ENCODE results near the gene EEF2.
"Not testable (repeated sequence)": the region's sequence is repeated elsewhere in the genome, so short reads cannot be mapped to it uniquely, and the experiment has no call there.

Gene EEF2

DNA sequence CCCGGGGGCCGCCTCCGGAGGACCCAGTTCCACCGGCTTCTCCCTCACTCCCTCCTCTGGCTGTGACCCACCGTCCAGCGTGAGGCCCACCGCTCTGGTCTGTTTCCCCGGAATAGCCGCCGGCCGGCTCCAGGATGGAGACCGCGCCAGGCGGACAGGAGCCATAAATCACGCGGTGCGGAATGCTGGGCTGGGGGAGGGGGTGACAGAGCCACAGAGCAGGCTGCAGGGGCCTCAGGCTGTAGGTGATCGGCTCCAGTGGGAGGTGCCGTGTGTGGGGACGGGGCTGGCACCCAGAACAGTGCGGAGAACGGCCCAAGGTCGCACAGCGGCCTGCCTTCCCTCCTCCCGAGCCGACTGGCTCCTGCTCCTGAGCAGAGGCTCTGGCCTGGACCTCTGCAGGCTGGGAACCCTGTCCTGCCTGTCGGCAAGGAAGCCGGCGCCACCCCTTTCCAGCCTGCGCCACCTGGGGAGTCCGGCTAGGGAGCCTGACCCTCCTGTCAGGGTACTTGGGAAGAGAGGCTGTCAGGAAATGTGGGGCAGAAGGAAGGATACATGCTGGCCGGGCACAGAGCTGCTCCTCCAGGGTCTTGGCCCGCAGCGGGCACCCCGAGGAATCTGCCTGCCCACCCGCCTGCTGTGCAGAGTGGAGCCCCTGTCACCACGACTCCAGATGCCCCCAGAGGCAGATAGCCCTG is 30.6 kb upstream of the EEF2 start:
- in situ Hi-C loops (cut with MboI; ENCODE audit: low sequenced_read_pairs) = no loop called here

DNA sequence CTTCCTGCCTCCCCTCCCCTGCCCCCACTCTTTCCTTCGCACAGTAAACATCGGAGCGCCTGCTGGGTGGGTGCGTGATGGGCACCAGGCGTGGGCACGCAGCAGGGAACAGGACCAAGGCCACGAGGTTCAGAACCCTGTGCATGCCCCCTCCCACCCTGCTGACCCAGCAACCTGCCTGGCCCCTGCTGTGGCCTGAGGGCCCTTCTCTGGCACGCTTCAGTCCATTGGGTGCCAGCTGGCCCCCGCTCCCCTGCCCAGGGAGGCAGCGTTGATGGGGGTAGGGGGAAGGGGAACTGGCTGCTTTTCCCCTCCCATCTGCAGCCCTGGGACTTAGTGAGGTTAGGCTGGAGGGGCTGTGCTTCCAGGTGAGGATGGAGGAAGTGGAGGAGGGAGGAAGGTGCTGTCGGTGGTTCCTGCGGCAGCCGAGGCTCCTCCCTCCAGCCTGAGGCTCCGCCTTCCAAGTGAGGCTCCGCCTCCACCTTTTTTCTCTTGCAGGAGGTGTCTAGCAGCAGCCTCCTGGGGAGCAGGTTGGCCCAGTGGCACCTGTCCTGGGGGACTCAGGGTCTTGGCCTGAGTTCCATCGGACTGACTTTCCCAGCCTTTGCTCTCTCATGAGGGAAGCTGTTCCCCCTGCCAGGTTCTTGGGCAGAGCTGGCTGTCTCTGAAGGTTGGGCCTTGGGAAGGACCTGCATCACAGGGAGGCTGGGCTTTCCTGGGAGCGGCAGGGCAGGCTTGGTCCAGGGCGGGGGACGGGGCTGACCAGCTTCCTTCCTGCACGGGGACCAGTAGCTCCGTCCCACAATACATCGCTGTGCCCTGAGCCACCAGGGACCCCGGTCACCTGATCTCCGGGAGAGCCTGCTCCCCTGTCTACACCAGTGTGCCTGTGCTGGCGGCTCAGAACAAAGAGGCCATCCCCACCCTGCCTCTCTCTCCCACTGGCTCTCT is 29.6 kb upstream of the EEF2 start:
- in situ Hi-C loops (cut with MboI; ENCODE audit: low sequenced_read_pairs) = no loop called here

DNA sequence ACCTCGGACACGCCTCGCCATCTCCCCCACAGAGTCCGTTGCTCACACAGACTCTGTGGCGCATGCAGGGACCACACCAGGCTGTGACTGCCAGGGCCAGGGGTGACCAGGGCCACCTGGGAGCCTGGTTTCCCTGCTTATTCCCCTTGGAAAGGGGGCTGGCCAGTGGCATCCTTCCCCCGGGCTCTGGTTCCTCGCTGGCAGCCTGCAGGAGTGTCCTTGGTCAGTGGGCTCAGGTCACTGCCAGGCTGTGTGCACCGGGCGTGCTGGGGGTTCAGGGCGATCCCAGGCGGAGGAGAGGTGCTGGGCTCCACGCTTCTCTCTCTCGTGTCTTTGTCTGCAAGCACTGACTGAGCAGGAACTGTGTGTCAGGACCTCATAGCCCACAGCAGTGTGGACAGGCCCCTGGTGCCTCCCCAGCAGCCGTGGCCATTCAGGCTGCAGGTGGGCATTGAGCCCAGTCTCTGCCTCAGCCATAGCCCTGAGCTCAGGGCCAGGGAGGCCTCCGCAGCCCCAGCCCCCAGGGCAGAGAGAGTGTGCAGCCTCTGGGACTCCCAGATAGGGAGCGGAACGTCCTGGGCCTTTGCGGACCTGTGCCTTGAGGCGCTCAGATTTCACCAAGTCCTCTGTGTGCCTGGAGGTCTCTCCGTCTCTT is 28.8 kb upstream of the EEF2 start:
- in situ Hi-C loops (cut with MboI; ENCODE audit: low sequenced_read_pairs) = no loop called here

DNA sequence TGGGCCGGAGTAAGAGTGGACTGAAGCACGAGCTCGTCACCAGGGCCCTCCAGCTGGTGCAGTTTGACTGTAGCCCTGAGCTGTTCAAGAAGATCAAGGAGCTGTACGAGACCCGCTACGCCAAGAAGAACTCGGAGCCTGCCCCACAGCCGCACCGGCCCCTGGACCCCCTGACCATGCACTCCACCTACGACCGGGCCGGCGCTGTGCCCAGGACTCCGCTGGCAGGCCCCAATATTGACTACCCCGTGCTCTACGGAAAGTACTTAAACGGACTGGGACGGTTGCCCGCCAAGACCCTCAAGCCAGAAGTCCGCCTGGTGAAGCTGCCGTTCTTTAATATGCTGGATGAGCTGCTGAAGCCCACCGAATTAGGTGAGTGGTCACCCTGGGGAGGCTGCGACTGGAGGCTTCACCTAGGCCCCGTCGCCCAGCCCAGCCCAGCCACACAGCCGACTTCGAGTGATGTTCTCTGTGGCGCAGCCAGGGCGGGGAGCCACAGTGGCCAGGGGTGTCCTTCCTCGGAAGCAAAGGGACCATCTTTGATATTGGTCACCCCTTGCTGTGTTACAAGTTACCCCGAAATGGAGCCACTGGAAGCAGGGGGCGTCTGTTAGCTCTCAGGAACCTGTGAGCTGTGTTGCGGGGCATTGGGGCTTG is 27.8 kb upstream of the EEF2 start:
- in situ Hi-C loops (cut with MboI; ENCODE audit: low sequenced_read_pairs) = no loop called here

DNA sequence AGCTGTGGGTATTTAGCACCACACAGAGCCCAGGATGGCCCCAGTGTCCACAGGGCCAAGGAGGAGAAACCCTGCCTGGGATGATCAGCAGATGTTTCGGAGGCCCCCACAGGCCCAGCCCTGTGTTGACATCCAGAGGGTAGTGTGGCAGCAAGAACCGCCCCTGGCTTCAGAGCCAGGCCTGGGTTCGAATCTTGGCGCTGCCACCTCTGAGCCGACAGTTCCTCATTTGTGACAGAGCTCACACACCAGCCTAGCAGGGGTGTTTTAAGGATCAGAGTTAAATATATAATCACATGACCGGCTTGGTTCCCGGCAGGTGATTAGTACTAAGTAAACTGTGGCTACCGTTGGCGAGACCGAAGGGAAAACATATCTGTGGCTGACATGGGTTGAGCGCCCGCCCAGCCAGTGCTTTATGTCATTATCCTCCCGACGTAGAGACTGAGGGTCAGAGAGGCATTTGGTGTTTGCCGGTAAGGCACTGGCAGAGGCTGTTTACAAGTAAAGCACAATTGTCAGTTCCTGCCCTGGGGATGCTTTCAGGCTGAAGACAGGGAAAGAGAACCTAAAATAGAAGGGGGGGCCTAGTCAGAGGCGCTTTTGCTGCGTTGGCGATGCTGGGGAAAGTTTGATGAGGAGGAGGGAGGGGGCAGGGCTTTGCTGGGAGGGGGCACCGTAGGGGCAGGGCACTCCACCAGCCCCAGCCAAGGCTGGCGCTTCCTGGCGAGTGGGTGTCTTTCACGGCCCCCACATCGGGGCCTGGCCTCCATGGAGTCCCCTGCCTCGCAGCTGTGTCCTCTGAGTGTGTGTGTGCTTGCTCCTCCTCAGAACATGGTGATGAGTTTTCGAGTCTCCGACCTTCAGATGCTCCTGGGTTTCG is 27.1 kb upstream of the EEF2 start:
- in situ Hi-C loops (cut with MboI; ENCODE audit: low sequenced_read_pairs) = no loop called here

DNA sequence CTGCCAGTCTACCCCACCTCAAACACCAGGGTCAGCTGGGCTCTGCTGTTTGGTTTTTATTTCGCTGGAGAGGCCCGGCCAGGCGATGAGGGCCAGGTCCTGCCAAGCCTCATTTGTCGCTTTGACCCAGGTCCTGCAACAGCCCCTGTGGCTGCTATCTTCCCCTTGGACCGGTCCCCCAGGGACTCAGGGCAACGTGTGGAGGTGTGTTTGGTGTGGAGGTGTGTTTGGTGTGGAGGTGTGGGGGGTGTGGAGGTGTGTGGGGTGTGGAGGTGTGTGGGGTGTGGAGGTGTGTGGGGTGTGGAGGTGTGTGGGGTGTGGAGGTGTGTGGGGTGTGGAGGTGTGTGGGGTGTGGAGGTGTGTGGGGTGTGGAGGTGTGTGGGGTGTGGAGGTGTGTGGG is 26.2 kb upstream of the EEF2 start:
- in situ Hi-C loops (cut with MboI; ENCODE audit: low sequenced_read_pairs) = not testable (repeated sequence)

DNA sequence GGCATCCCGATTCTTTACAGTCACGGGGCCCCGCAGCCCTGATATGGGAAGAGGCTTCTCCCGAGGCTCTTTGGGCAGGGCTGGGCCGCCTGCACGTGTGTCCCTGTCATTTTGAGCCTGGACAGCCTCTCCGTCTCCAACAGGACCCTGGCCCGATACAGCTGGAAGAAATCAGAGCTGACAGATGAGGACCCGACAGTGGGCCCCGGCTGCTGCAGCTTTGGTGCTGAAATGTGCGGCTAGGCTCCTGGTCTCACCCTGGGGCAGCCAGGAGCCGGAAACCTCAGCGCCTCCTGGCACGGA is 25.5 kb upstream of the EEF2 start:
- in situ Hi-C loops (cut with MboI; ENCODE audit: low sequenced_read_pairs) = no loop called here

DNA sequence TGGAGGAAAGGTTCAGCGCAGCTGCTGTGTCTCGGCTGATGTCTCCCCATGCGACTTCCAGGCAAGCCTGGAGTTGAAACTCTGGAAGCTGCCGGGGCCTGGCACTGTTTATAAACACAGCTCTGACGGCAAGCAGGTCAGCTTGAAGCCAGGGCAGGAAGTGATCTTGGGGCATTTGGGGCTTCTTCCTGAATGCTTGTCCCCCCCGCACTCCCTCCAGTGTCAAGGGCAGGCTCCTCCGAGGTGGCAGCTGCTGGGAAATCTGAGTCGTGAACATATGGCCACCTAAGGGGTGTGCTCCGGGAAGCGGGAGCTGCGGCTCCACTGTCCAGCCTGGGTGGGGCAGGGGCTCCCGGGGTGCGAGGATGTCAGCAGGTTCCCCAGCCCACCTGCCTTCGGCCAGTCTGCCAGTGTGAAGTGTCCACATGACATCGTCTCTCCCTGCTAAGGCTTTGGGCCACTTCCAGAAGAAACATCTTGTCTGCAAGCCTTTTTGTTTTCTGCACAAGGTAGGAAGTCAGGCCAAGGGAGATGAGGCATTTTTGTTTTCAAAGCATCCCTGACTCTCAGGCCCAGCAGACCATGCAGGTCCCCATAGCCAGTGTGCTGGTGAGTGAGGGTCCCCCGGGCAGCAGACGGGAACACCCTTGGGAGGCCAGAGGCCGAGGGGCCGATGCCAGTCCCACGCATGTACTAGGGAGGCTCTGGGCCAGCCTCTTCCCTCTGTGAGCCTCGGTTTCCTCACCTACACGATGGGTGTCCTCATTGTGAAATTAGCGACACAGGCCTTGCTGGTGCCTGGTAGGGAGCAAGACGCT is 24.9 kb upstream of the EEF2 start:
- in situ Hi-C loops (cut with MboI; ENCODE audit: low sequenced_read_pairs) = no loop called here

DNA sequence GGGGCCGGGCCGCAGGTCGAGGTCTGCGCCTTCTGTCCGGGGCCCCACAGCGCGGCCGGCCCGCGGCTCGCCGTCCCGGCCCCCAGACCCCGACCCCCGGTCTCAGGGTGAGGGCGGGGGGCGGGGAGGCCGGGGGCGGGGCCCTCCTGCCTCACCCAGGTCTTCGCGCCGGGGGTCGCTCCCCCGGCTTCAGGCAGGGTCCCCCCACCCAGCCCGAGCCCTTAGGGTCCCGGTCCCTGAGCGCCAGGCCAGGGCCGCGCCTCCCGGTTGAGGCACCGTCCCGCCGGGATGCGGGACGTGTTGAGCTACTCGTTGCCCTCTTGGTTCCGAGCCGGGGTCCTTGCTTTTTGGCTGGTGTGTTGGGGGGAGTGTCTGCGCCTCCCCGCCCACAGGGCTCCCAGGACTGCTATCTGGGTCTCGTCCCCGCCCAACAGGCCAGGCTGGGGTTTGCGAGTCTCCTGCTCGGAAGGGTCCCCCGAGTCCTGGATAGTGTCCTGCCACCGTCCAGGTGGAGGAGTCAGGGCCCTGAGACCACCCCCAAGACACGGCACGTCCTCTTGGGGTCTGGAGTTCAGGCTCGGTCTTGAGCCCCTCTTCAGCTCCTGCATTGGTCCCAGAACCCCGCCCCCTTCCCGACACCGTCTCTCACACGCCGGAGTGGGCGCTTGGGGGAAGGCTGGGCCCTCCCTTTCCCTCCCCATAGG is 22.7 kb upstream of the EEF2 start:
- in situ Hi-C loops (cut with MboI; ENCODE audit: low sequenced_read_pairs) = no loop called here

DNA sequence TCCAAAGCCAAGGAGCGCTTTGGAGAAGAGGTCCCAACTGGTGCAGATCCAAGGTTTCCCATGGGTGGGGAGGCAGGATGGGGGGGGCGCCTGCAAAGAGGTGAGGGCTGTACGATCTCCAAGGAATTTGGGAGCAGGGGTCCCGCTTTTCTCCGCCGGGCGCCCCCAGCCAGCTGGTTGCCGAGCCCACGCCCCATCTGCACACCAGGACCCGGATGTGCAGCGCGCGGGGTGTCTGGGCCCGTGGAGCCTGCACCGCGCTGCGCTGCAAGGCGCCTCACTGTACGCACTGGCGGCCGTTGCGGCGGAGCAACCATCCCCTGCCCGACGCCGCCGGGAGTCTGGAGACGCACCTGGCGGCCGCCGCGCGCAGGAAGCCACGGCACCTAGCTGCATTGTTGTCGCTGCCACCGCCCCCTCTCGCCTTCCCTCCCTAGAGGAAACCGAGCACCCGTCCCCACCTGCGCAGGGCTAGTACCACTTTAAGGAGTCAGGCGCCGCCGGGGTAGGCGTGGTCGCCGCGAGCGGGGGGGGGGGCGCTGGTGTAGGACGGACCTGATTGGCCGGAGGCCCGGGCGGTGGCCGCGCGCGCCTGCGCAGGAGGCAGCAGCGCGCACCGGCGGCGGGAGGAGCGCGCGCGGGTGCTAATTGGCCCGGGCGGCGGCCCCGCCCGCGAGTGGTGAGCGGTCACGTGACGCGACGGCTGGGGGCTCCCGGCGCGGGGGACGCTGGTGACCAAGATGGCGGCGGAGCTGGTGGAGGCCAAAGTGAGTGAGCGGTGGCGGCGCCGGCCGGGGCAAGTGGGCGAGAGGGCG is 22.0 kb upstream of the EEF2 start, which contains the start of gene PIAS4:
Gene PIAS4, plus strand, starts transcription at position 716 of the 815 bp plus-strand sequence. Its CDS starts 25 bp downstream, at position 741.
- in situ Hi-C loops (cut with MboI; ENCODE audit: low sequenced_read_pairs) = no loop called here

DNA sequence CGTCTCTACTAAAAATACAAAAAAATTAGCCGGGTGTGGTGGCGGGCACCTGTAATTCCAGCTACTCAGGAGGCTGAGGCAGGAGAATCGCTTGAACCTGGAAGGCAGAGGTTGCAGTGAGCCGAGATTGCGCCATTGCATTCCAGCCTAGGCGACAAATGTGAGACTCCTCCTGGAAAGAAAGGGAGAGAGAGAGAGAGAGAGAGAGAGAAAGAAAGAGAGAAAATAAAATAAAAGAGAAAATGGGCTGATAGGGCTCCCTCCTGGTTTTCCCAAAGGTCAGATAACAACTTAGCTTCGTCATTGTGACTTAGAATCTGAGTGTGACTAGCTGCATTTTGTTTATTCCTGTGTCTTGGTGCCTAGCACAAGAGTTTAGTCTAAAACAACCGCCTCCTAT is 20.2 kb upstream of the EEF2 start:
- in situ Hi-C loops (cut with MboI; ENCODE audit: low sequenced_read_pairs) = not testable (repeated sequence)

DNA sequence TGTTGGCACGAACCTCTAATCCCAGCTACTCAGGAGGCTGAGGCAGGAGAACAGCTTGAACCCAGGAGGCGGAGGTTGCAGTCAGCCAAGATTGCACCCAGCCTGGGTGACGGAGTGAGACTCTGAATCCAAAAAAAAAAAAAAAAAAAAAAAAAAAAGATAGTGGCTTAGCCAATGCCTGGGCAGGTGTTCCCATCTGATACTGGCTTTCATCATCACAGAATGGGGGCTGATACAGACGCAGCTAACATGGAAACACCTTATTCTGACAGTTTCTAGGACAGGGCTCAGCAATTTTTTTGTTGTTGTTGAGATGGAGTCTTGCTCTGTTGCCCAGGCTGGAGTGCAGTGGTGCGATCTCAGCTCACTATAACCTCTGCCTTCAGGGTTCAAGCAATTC is 15.5 kb upstream of the EEF2 start:
- in situ Hi-C loops (cut with MboI; ENCODE audit: low sequenced_read_pairs) = not testable (repeated sequence)

DNA sequence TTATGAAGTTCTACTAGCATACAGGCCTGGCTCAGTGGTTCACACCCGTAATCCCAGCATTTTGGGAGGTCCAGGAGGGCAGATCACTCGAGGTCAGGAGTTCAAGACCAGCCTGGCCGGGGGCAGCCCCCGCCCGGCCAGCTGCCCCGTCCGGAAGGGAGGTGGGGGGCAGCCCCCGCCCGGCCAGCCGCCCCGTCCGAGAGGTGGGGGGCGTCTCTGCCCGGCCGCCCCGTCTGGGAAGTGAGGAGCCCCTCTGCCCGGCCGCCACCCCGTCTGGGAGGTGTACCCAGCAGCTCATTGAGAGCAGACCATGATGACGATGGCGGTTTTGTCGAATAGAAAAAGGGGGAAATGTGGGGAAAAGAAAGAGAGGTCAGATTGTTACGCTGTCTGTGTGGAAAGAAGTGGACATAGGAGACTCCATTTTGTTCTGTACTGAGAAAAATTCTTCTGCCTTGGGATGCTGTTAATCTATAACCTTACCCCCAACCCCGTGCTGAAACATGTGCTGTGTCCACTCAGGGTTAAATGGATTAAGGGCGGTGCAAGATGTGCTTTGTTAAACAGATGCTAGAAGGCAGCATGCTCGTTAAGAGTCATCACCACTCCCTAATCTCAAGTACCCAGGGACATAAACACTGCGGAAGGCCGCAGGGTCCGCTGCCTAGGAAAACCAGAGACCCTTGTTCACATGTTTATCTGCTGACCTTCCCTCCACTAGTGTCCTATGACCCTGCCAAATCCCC is 13.6 kb upstream of the EEF2 start:
- in situ Hi-C loops (cut with MboI; ENCODE audit: low sequenced_read_pairs) = not testable (repeated sequence)

DNA sequence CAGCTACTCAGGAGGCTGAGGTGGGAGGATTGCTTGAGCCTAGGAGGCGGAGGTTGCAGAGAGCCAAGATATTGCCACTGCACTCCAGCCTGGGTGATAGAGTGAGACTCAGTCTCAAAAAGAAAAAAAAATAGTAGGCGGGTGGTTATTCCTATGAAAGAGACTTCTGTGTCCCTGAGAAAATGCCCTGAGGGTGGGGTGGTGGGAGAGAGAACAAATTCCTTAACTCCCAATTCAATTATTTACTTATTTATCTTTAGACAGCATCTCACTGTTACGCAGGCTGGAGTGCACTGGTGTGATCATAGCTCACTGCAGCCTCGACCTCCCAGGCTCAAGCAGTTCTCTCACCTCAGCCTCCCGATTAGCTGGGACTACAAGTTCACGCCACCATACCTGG is 10.3 kb upstream of the EEF2 start:
- in situ Hi-C loops (cut with MboI; ENCODE audit: low sequenced_read_pairs) = no loop called here

DNA sequence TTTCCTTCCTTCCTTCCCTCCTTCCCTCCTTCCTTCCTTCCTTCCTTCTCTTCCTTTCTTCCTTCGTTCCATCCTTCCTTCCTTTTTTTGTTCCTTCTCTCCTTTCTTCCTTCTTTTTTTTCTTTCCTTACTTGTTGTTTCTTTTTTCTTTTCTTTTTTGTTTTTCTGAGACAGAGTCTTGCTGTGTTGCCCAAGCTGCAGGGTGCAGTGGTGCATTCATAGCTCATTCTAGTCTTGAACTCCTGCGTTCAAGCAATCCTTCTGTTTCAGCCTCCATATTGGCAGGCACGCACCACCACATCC is 5.5 kb upstream of the EEF2 start:
- in situ Hi-C loops (cut with MboI; ENCODE audit: low sequenced_read_pairs) = no loop called here

DNA sequence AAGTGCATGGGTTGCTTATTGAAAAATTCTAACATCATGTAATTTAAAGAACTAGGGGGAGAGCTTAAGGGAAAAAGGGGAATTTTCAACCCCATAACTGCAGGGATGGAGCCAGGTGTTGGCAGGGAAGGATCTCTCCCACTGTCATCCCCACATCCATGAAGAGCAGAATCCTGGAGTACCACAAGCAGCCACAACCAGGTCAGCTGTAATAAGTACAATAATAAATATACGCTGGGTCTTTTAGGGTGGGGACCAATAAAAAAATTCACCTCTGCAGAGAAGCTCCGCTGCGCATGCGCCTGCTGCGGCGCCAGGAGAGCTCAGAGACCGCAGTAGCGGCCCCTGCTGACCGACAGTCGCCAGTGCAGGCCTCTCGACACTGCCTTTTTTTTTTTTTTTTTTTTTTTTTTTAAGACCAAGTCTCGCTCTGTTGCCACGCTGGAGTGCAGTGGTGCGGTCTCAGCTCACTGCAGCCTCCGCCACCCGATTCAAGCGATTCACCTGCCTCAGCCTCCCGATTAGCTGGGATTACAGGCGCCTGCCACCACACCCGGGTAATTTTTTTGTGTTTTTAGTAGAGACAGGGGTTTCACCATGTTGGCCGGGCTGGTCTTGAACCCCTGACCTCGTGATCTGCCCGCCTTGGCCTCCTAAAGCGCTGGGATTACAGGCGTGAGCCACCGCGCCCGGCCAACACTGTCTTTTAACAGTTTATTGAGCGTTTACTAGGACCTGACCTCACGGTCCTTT is 2.5 kb upstream of the EEF2 start:
- in situ Hi-C loops (cut with MboI; ENCODE audit: low sequenced_read_pairs) = no loop called here

Measured in HL-60/S4 (cell line).